ENCODE results near the gene ANKRD9.

- TF ChIP-seq, protein P1, sequence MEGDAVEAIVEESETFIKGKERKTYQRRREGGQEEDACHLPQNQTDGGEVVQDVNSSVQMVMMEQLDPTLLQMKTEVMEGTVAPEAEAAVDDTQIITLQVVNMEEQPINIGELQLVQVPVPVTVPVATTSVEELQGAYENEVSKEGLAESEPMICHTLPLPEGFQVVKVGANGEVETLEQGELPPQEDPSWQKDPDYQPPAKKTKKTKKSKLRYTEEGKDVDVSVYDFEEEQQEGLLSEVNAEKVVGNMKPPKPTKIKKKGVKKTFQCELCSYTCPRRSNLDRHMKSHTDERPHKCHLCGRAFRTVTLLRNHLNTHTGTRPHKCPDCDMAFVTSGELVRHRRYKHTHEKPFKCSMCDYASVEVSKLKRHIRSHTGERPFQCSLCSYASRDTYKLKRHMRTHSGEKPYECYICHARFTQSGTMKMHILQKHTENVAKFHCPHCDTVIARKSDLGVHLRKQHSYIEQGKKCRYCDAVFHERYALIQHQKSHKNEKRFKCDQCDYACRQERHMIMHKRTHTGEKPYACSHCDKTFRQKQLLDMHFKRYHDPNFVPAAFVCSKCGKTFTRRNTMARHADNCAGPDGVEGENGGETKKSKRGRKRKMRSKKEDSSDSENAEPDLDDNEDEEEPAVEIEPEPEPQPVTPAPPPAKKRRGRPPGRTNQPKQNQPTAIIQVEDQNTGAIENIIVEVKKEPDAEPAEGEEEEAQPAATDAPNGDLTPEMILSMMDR (IDR thresholded peaks at IDR 0.05): no peak
- TF ChIP-seq POLR2A (IDR thresholded peaks at IDR 0.05): no peak
These were observed 34.6 kb upstream of the ANKRD9 start for GRCh38 chr14:102544046-102544746.
